GM12878 (cell line): ENCODE results near the gene CANX. TPM values are rescaled to one million over a fixed set of nuclear protein-coding genes. Genes with fewer than 3 reads are reported as not detected.

Experiments used
- BHLHE40 ChIP-seq, 2 experiments: fragments of 450-650 bp in 1 of 2; IDR thresholded peaks; 2 replicates each; pipeline ENCODE4 v1.6.1; 2011 to 2017; ENCODE audit warnings: low read depth in 2 of 2, borderline replicate concordance in 1 of 2, improper control_type of control experiment in 1 of 2, low read length in 1 of 2, mild to moderate bottlenecking in 1 of 2
- CEBPB ChIP-seq, 2 experiments: fragments of 150-350 bp in 1 of 2; IDR thresholded peaks; 2 replicates each; pipeline ENCODE4 v1.6.1; 2012 to 2014; ENCODE audit warnings: low read depth in 2 of 2, low read length in 2 of 2, borderline replicate concordance in 1 of 2, inconsistent platforms in 1 of 2
- EP300 ChIP-seq, 2 experiments: fragments of 150-350 bp in 1 of 2; IDR thresholded peaks; 2 replicates each; pipeline ENCODE4 v1.6.1; 2011 to 2012; ENCODE audit warnings: low read depth in 2 of 2, low read length in 2 of 2, borderline replicate concordance in 1 of 2, improper control_type of control experiment in 1 of 2, inconsistent platforms in 1 of 2; ENCODE audit not compliant: control insufficient read depth in 1 of 2
- FOXM1 ChIP-seq: IDR thresholded peaks from 2 replicates; pipeline ENCODE4 v1.6.1; 2012; ENCODE audit warnings: low read depth, mild to moderate bottlenecking, inconsistent platforms, low read length, moderate library complexity
- IKZF2 ChIP-seq, 2 experiments: fragments of 450-650 bp; IDR thresholded peaks; 2 replicates each; pipeline ENCODE4 v1.6.1; 2017; ENCODE audit warnings: mild to moderate bottlenecking in 2 of 2, moderate library complexity in 2 of 2
- KLF5 ChIP-seq: fragments of 450-650 bp; IDR thresholded peaks from 2 replicates; pipeline ENCODE4 v1.6.1; 2014; ENCODE audit warnings: mild to moderate bottlenecking; ENCODE audit not compliant: partially characterized antibody
- MEF2A ChIP-seq: IDR thresholded peaks from 2 replicates; pipeline ENCODE4 v1.6.1; 2011; ENCODE audit warnings: low read depth, mild to moderate bottlenecking, low read length, moderate library complexity; ENCODE audit not compliant: insufficient read depth
- MTA3 ChIP-seq: IDR thresholded peaks from 2 replicates; pipeline ENCODE4 v1.6.1; 2012; ENCODE audit warnings: low read length, inconsistent platforms, borderline replicate concordance
- NRF1 ChIP-seq: conservative IDR thresholded peaks from 2 replicates; pipeline ENCODE4 v1.6.1; 2011; ENCODE audit warnings: mild to moderate bottlenecking, low read depth, low read length, improper control_type of control experiment
- PAX8 ChIP-seq: fragments of 450-650 bp; IDR thresholded peaks from 2 replicates; pipeline ENCODE4 v1.6.1; 2017; ENCODE audit warnings: mild to moderate bottlenecking, moderate library complexity
- POU2F2 ChIP-seq: IDR thresholded peaks from 3 replicates; pipeline ENCODE4 v1.6.1; 2011; ENCODE audit warnings: low read depth, mild to moderate bottlenecking, low read length, borderline replicate concordance
- RAD21 ChIP-seq: IDR thresholded peaks from 2 replicates; pipeline ENCODE4 v1.6.1; 2011; ENCODE audit warnings: mild to moderate bottlenecking, low read depth, low read length, moderate library complexity; ENCODE audit not compliant: insufficient read depth
- SIN3A ChIP-seq: IDR thresholded peaks from 2 replicates; pipeline ENCODE4 v1.6.1; 2012; ENCODE audit warnings: low read depth, low read length, improper control_type of control experiment
- SMAD5 ChIP-seq: IDR thresholded peaks from 2 replicates; pipeline ENCODE4 v1.6.1; 2016; ENCODE audit warnings: antibody characterized with exemption, low read depth
- STAT3 ChIP-seq: IDR thresholded peaks from 2 replicates; pipeline ENCODE4 v1.6.1; 2011; ENCODE audit warnings: low read depth, low read length, improper control_type of control experiment
- TCF7 ChIP-seq: IDR thresholded peaks from 2 replicates; pipeline ENCODE4 v1.6.1; 2014; ENCODE audit warnings: antibody characterized with exemption, borderline replicate concordance
- ZNF274 ChIP-seq: IDR thresholded peaks from one replicate; pipeline ENCODE4 v1.8.0; 2011; ENCODE audit not compliant: insufficient read length, insufficient read depth
- polyA plus RNA-seq, 11 experiments: library from polyadenylated mRNA; depleted of rRNA in 4 of 11; unstranded in 6 of 11; stranded (reverse) in 5 of 11; fragments of >200 nt; fragmentation: Nextera tagmentation in 4 of 11; fragmentation: Illumina TruSeq in 1 of 11; extraction: Ambion mirVana in 4 of 11; extraction: Trizol in 1 of 11; gene quantifications; 1 replicate in 1 of 11; 2 replicates in 10 of 11; pipeline versions ENCODE4 v1.2.1 to v1.2.3, GENCODE V29; 2011 to 2016; ENCODE audit warnings: inconsistent platforms in 2 of 11, missing spikeins in 2 of 11, low read depth in 1 of 11
- total RNA-seq, 4 experiments: library from RNA; depleted of rRNA in 3 of 4; stranded (reverse); fragments of >200 nt in 3 of 4; fragmentation: Illumina TruSeq in 1 of 4; extraction: Trizol in 1 of 4; gene quantifications; 2 replicates each; pipeline versions ENCODE4 v1.2.1 to v1.2.3, GENCODE V29; 2013 to 2021
- TF ChIP-seq, protein P1 (sequence below): IDR thresholded peaks from 2 replicates; pipeline ENCODE4 v1.6.1; 2011; ENCODE audit warnings: mild to moderate bottlenecking, low read depth, low read length, moderate library complexity; ENCODE audit not compliant: insufficient replicate concordance
- TF ChIP-seq, protein P2 (sequence below): fragments of 450-650 bp; IDR thresholded peaks from 2 replicates; pipeline ENCODE4 v1.6.1; 2014; ENCODE audit warnings: mild to moderate bottlenecking
- TF ChIP-seq, protein P3 (sequence below): IDR thresholded peaks from 2 replicates; pipeline ENCODE4 v1.6.1; 2012; ENCODE audit warnings: improper control_type of control experiment, low read depth, low read length; ENCODE audit not compliant: insufficient replicate concordance
- TF ChIP-seq, protein P4 (sequence below): fragments of 450-650 bp; IDR thresholded peaks from 2 replicates; pipeline ENCODE4 v1.6.1; 2017; ENCODE audit warnings: mild to moderate bottlenecking

Gene CANX
- total and polyA plus RNA-seq, 10 of the 15 experiments (the other 5 are each of a cell fraction or from before 2014, with no cell fraction given) = 78.2 to 602 (median 412) TPM

DNA sequence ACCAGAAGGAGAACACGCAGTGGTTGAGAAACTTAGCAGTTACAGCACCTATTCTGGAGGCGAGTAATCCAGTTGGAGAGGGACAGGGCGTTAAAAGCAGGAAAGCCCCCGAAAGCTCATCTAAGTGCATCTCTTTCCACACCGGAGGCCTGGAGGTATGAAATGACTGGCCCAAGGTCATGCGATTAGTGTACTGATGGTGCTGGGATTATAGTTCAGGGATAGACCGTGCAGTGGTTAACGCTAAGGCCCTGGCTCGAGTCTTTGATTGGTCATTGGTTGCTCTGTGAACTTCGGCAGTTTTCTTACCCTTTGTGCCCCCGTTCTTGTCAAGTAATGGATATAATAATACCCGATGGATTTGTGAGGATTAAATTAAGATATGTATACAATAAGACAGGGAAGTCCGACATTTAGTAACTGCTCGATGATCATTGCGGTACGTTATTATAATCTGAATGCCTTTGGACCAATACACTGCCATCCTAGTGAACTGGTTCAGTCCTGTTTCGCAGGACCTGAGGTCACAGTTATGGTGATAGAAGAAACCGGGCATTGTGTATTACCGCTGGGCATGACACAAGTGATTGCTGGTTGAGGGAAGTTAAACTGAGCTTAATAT, 960 bp downstream of the CANX start (continued):
- TF ChIP-seq, protein P1, sequence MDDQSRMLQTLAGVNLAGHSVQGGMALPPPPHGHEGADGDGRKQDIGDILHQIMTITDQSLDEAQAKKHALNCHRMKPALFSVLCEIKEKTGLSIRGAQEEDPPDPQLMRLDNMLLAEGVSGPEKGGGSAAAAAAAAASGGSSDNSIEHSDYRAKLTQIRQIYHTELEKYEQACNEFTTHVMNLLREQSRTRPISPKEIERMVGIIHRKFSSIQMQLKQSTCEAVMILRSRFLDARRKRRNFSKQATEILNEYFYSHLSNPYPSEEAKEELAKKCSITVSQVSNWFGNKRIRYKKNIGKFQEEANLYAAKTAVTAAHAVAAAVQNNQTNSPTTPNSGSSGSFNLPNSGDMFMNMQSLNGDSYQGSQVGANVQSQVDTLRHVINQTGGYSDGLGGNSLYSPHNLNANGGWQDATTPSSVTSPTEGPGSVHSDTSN = no peak
- TF ChIP-seq, protein P2, sequence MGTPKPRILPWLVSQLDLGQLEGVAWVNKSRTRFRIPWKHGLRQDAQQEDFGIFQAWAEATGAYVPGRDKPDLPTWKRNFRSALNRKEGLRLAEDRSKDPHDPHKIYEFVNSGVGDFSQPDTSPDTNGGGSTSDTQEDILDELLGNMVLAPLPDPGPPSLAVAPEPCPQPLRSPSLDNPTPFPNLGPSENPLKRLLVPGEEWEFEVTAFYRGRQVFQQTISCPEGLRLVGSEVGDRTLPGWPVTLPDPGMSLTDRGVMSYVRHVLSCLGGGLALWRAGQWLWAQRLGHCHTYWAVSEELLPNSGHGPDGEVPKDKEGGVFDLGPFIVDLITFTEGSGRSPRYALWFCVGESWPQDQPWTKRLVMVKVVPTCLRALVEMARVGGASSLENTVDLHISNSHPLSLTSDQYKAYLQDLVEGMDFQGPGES = no peak
- TF ChIP-seq MTA3 (0 out of 2 replicates have a peak, but pooled peaks have one; percentile 12), POU2F2 (peak; percentile 23; the same call in 1 of the 3 replicates), EP300 (IDR thresholded peaks at IDR 0.05; ENCODE audit: borderline replicate concordance in 1 of 2, control insufficient read depth in 1 of 2, low read depth in 2 of 2, low read length in 2 of 2) (no peak), RAD21 (no peak), FOXM1 (no peak), BHLHE40 (IDR thresholded peaks at IDR 0.05; ENCODE audit: borderline replicate concordance in 1 of 2, low read depth in 2 of 2, low read length in 1 of 2) (peak in 1 of 2 experiments; percentile 28; a peak in 1 of 4 replicates), CEBPB (IDR thresholded peaks at IDR 0.05; ENCODE audit: borderline replicate concordance in 1 of 2, low read depth in 2 of 2, low read length in 2 of 2) (no peak), SMAD5 (no peak), PAX8 (no peak), TCF7 (no peak), KLF5 (no peak), ZNF274 (no peak), STAT3 (no peak), NRF1 (no peak), IKZF2 (IDR thresholded peaks at IDR 0.05) (peak in 1 of 2 experiments; percentile 58; a peak in 1 of 4 replicates), SIN3A (no peak), MEF2A (no peak)
- TF ChIP-seq, protein P3, sequence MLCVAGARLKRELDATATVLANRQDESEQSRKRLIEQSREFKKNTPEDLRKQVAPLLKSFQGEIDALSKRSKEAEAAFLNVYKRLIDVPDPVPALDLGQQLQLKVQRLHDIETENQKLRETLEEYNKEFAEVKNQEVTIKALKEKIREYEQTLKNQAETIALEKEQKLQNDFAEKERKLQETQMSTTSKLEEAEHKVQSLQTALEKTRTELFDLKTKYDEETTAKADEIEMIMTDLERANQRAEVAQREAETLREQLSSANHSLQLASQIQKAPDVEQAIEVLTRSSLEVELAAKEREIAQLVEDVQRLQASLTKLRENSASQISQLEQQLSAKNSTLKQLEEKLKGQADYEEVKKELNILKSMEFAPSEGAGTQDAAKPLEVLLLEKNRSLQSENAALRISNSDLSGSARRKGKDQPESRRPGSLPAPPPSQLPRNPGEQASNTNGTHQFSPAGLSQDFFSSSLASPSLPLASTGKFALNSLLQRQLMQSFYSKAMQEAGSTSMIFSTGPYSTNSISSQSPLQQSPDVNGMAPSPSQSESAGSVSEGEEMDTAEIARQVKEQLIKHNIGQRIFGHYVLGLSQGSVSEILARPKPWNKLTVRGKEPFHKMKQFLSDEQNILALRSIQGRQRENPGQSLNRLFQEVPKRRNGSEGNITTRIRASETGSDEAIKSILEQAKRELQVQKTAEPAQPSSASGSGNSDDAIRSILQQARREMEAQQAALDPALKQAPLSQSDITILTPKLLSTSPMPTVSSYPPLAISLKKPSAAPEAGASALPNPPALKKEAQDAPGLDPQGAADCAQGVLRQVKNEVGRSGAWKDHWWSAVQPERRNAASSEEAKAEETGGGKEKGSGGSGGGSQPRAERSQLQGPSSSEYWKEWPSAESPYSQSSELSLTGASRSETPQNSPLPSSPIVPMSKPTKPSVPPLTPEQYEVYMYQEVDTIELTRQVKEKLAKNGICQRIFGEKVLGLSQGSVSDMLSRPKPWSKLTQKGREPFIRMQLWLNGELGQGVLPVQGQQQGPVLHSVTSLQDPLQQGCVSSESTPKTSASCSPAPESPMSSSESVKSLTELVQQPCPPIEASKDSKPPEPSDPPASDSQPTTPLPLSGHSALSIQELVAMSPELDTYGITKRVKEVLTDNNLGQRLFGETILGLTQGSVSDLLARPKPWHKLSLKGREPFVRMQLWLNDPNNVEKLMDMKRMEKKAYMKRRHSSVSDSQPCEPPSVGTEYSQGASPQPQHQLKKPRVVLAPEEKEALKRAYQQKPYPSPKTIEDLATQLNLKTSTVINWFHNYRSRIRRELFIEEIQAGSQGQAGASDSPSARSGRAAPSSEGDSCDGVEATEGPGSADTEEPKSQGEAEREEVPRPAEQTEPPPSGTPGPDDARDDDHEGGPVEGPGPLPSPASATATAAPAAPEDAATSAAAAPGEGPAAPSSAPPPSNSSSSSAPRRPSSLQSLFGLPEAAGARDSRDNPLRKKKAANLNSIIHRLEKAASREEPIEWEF = no peak
- TF ChIP-seq, protein P4, sequence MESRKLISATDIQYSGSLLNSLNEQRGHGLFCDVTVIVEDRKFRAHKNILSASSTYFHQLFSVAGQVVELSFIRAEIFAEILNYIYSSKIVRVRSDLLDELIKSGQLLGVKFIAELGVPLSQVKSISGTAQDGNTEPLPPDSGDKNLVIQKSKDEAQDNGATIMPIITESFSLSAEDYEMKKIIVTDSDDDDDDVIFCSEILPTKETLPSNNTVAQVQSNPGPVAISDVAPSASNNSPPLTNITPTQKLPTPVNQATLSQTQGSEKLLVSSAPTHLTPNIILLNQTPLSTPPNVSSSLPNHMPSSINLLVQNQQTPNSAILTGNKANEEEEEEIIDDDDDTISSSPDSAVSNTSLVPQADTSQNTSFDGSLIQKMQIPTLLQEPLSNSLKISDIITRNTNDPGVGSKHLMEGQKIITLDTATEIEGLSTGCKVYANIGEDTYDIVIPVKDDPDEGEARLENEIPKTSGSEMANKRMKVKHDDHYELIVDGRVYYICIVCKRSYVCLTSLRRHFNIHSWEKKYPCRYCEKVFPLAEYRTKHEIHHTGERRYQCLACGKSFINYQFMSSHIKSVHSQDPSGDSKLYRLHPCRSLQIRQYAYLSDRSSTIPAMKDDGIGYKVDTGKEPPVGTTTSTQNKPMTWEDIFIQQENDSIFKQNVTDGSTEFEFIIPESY = no peak
